ENCODE measurements around the gene CERS4. TPM values are rescaled to one million over a fixed set of nuclear protein-coding genes. Genes with fewer than 3 reads are reported as not detected.
"Not testable (repeated sequence)": the region's sequence is repeated elsewhere in the genome, so short reads cannot be mapped to it uniquely, and the experiment has no call there.

The CERS4 gene
- total and polyA plus RNA-seq, 10 of the 15 experiments (the other 5 are each of a cell fraction or from before 2014, with no cell fraction given), result 0.34 to 62.1 (median 20.7) TPM

DNA sequence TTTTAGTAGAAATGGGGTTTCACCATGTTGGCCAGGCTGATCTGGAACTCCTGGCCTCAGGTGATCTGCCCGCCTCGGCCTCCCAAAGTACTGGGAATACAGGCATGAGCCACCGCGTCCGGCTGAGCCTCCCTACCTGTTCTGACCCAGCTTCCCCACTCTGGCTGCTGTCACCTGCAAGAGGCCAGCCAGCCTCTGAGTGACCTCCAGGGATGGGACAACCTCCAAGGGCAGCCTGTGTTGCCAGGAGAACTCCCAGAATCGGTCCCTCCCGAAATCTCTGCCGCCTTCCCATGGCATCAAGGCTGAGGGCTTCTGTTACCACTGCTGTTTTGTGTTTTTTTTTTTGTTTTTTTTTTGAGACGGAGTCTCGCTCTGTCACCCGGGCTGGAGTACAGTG, 11.3 kb downstream of the CERS4 start (continued):
- TF ChIP-seq, protein P1, sequence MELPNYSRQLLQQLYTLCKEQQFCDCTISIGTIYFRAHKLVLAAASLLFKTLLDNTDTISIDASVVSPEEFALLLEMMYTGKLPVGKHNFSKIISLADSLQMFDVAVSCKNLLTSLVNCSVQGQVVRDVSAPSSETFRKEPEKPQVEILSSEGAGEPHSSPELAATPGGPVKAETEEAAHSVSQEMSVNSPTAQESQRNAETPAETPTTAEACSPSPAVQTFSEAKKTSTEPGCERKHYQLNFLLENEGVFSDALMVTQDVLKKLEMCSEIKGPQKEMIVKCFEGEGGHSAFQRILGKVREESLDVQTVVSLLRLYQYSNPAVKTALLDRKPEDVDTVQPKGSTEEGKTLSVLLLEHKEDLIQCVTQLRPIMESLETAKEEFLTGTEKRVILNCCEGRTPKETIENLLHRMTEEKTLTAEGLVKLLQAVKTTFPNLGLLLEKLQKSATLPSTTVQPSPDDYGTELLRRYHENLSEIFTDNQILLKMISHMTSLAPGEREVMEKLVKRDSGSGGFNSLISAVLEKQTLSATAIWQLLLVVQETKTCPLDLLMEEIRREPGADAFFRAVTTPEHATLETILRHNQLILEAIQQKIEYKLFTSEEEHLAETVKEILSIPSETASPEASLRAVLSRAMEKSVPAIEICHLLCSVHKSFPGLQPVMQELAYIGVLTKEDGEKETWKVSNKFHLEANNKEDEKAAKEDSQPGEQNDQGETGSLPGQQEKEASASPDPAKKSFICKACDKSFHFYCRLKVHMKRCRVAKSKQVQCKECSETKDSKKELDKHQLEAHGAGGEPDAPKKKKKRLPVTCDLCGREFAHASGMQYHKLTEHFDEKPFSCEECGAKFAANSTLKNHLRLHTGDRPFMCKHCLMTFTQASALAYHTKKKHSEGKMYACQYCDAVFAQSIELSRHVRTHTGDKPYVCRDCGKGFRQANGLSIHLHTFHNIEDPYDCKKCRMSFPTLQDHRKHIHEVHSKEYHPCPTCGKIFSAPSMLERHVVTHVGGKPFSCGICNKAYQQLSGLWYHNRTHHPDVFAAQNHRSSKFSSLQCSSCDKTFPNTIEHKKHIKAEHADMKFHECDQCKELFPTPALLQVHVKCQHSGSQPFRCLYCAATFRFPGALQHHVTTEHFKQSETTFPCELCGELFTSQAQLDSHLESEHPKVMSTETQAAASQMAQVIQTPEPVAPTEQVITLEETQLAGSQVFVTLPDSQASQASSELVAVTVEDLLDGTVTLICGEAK (IDR thresholded peaks at IDR 0.05; ENCODE audit: borderline replicate concordance), result no peak
- no peak for TF ChIP-seq EGR1 (IDR thresholded peaks at IDR 0.05; ENCODE audit: borderline replicate concordance in 1 of 2, low read depth in 2 of 2, low read length in 2 of 2)
- no peak for TF ChIP-seq RBBP5 (conservative IDR thresholded peaks at IDR 0.05)

DNA sequence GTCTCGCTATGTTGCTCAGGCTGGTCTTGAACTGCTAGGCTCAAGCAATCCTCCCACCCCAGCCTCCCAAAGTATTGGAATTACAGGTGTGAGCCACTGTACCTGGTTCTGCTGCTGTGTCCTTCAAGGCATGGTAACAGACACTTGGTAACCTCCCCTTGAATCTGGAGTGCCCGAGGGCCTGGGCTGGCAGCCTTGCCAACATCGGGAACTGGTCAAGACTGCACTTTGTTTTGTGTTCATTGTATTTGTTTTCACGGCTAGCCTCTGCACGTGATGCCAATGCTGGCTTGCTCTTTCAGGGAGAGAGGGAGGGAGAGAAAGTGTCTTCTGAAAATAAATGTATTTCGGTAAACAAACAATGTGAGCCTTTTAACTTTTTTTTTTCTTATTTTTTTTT, 12.0 kb downstream of the CERS4 start:
- POLR2A ChIA-PET, result no interaction called here

DNA sequence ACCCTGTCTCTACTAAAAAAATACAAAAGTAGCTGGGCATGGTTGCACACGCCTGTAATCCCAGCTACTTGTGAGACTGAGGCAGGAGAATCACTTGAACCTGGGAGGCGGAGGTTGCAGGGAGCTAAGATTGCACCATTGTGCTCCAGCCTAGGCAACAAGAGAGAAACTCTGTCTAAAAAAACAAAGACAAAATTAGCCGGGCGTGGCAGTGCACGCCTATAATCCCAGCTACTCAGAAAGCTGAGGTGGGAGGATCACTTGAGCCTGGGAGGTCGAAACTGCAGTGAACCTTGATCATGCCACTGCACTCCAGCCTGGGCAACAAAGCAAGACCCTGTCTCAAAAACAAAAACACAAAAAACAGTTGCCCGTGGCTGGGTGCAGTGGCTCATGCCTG, 14.3 kb downstream of the CERS4 start:
- FAIRE-seq; SMC1A ChIA-PET (ENCODE audit: uncharacterized antibody, unreplicated experiment); CTCF ChIA-PET; H3K4me2 ChIP-seq (ENCODE audit: control insufficient read depth, insufficient read depth); H4K20me1 ChIP-seq (ENCODE audit: control insufficient read depth, insufficient read depth); intact Hi-C loops (cut with micrococcal nuclease; ENCODE audit: unreplicated experiment); H3K9me3 ChIP-seq (replicated peaks; ENCODE audit: control insufficient read depth, insufficient read depth, low read length); ATAC-seq; H3K9ac ChIP-seq (ENCODE audit: control insufficient read depth, insufficient read depth, low read length); H3K4me3 ChIP-seq; BruUV-seq (replicated peaks); H2AFZ ChIP-seq (ENCODE audit: control insufficient read depth, low read depth, low read length); H3K27ac ChIP-seq (ENCODE audit: control insufficient read depth, insufficient read depth); H3K36me3 ChIP-seq (ENCODE audit: control insufficient read depth in 2 of 2, insufficient read depth in 2 of 2, low read length in 1 of 2); H3K4me1 ChIP-seq (ENCODE audit: control insufficient read depth, insufficient read depth, low read length); RAD21 ChIA-PET (ENCODE audit: unreplicated experiment); DNase-seq (ENCODE audit: low read depth, low spot score); H3K27me3 ChIP-seq (replicated peaks in 1 of 2; ENCODE audit: control insufficient read depth in 2 of 2, insufficient read depth in 2 of 2, low read length in 1 of 2); in situ Hi-C loops (cut with MboI); H3K79me2 ChIP-seq (ENCODE audit: control insufficient read depth, insufficient read depth, low read length): not testable (repeated sequence)
- WGBS (ENCODE audit: insufficient coverage, insufficient replicate concordance, low lambda C conversion rate, missing lambda C conversion rate), result 75% methylated on average over 7 of the region's 7 CpGs
- POLR2A ChIA-PET, result interaction anchor here (0.6 to 0.9 kb wide), 2 partner anchors 11 to 43 kb away, joined by 4 read pairs; no protein-coding TSS in a partner anchor

More for the DNA sequence above, 12.0 kb downstream of the CERS4 start:
- Histone ChIP-seq H3K4me1 (ENCODE audit: control insufficient read depth, insufficient read depth, low read length) (no peaks in the 10 kb centered on the region), H2AFZ (ENCODE audit: control insufficient read depth, low read depth, low read length) (no peak overlapping the region), H3K27me3 (replicated peaks in 1 of 2; ENCODE audit: control insufficient read depth in 2 of 2, insufficient read depth in 2 of 2, low read length in 1 of 2) (no peaks in the 10 kb centered on the region), H3K4me3 (no peak overlapping the region), H3K79me2 (ENCODE audit: control insufficient read depth, insufficient read depth, low read length) (peaks cover 5% of the 10 kb centered on the region), H3K36me3 (ENCODE audit: control insufficient read depth in 2 of 2, insufficient read depth in 2 of 2, low read length in 1 of 2) (peaks cover 0 to 2% of the 10 kb centered on the region in 2 experiments; a peak in 3 of 4 replicates), H3K9me3 (replicated peaks; ENCODE audit: control insufficient read depth, insufficient read depth, low read length) (no peaks in the 10 kb centered on the region), H4K20me1 (ENCODE audit: control insufficient read depth, insufficient read depth) (no peaks in the 10 kb centered on the region), H3K4me2 (ENCODE audit: control insufficient read depth, insufficient read depth) (no peak overlapping the region), H3K9ac (ENCODE audit: control insufficient read depth, insufficient read depth, low read length) (no peak overlapping the region), H3K27ac (ENCODE audit: control insufficient read depth, insufficient read depth) (no peak overlapping the region)
- 98% methylated on average over 5 of the region's 6 CpGs for WGBS (ENCODE audit: insufficient coverage, insufficient replicate concordance, low lambda C conversion rate, missing lambda C conversion rate)
- intact Hi-C loops (cut with micrococcal nuclease; ENCODE audit: unreplicated experiment) (no loop called here), in situ Hi-C loops (cut with MboI) (no loop called here)
- ChIA-PET RAD21 (ENCODE audit: unreplicated experiment) (no interaction called here), CTCF (no interaction called here), SMC1A (ENCODE audit: uncharacterized antibody, unreplicated experiment) (no interaction called here)
- TF ChIP-seq, protein P2, sequence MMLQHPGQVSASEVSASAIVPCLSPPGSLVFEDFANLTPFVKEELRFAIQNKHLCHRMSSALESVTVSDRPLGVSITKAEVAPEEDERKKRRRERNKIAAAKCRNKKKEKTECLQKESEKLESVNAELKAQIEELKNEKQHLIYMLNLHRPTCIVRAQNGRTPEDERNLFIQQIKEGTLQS (IDR thresholded peaks at IDR 0.05; ENCODE audit: borderline replicate concordance, extremely low read depth, low read depth, low read length), result no peak
- TF ChIP-seq RELA (IDR thresholded peaks at IDR 0.05; ENCODE audit: borderline replicate concordance, partially characterized antibody) (no peak), ESRRA (IDR thresholded peaks at IDR 0.05; ENCODE audit: low read length) (no peak), NBN (IDR thresholded peaks at IDR 0.05) (no peak), EP300 (IDR thresholded peaks at IDR 0.05; ENCODE audit: borderline replicate concordance in 1 of 2, control insufficient read depth in 1 of 2, low read depth in 2 of 2, low read length in 2 of 2) (no peak), ZNF622 (IDR thresholded peaks at IDR 0.05) (no peak), POLR2AphosphoS5 (IDR thresholded peaks at IDR 0.05; ENCODE audit: low read length) (no peak)
- TF ChIP-seq, protein P3, sequence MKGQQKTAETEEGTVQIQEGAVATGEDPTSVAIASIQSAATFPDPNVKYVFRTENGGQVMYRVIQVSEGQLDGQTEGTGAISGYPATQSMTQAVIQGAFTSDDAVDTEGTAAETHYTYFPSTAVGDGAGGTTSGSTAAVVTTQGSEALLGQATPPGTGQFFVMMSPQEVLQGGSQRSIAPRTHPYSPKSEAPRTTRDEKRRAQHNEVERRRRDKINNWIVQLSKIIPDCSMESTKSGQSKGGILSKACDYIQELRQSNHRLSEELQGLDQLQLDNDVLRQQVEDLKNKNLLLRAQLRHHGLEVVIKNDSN (IDR thresholded peaks at IDR 0.05; ENCODE audit: borderline replicate concordance, extremely low read length, insufficient read depth, low read depth, low read length), result no peak
- TF ChIP-seq, protein P4, sequence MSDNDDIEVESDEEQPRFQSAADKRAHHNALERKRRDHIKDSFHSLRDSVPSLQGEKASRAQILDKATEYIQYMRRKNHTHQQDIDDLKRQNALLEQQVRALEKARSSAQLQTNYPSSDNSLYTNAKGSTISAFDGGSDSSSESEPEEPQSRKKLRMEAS (IDR thresholded peaks at IDR 0.05; ENCODE audit: low read depth, low read length), result no peak
- ATAC-seq (no peak), FAIRE-seq (no peak), DNase-seq (ENCODE audit: low read depth, low spot score) (no peak)
- no TSS peak for BruUV-seq (replicated peaks)
